Measurements from ENCODE around the gene MEGF11.

DNA sequence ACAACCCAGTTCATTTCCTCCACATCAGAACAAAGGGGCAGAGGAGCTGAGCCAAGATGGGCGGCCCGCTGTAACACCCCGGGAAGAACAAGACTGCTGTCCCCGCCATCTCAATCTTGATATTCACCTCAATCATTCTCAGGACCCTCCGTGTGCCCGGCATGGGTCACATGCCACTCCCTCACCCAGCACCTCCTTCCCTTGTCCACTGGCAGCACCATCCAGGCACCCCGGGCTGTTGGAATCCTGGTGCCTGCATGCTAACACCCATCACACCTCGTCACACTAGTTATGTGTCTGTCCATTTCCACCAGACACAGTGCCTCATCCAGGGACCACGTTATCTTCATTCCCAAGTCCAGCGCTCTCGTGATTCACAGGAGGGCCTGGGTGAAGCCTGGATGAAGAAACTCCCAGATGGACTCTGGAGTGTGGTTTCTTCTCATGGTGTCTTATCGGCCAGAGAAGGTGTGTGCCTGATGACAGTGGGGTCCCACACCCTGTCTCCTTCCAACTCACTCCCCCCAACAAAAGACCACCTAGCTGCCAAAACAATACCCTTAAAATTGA lies 16.7 kb downstream of the MEGF11 start:
- TF ChIP-seq ZNF274 (IDR thresholded peaks at IDR 0.05; ENCODE audit: low read length) (no peak), ZNF274 (tag by site-specific recombination; IDR thresholded peaks at IDR 0.05; ENCODE audit: borderline replicate concordance) (no peak), SETDB1 (IDR thresholded peaks at IDR 0.05; ENCODE audit: insufficient read length, low read length) (no peak)
- TF ChIP-seq, protein P1, sequence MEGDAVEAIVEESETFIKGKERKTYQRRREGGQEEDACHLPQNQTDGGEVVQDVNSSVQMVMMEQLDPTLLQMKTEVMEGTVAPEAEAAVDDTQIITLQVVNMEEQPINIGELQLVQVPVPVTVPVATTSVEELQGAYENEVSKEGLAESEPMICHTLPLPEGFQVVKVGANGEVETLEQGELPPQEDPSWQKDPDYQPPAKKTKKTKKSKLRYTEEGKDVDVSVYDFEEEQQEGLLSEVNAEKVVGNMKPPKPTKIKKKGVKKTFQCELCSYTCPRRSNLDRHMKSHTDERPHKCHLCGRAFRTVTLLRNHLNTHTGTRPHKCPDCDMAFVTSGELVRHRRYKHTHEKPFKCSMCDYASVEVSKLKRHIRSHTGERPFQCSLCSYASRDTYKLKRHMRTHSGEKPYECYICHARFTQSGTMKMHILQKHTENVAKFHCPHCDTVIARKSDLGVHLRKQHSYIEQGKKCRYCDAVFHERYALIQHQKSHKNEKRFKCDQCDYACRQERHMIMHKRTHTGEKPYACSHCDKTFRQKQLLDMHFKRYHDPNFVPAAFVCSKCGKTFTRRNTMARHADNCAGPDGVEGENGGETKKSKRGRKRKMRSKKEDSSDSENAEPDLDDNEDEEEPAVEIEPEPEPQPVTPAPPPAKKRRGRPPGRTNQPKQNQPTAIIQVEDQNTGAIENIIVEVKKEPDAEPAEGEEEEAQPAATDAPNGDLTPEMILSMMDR (tag by site-specific recombination; IDR thresholded peaks at IDR 0.05) = no peak
